IMR-90 (cell line): ENCODE data around the gene CTIF. TPM values are rescaled to one million over a fixed set of nuclear protein-coding genes. Genes with fewer than 3 reads are reported as not detected.

Experiments
- ATAC-seq: fragments of 200-7000 bp; cut with Tn5 transposase; 2 replicates; pipeline ENCODE4 v1.9.1; 2020; ENCODE audit warnings: low read depth, mild to moderate bottlenecking, moderate library complexity
- BruUV-seq: library from RNA; stranded (reverse); fragments of 400-500 nt; replicated peaks from 2 replicates; lab custom pipeline; 2021; lab: Mats Ljungman, UMichigan
- CTCF ChIA-PET: fragments of 300-600 bp; formaldehyde crosslinking; extraction: SDS; loops from one replicate; lab custom pipeline; 2021; ENCODE audit warnings: antibody characterized with exemption; lab: Yijun Ruan, JAX
- POLR2A ChIA-PET: fragments of 300-600 bp; sonication (Branson Sonifier 250); formaldehyde crosslinking; loops from one replicate; lab custom pipeline; 2022; ENCODE audit warnings: antibody characterized with exemption; ENCODE audit not compliant: unreplicated experiment; lab: Charles Lee
- DNase-seq: peaks from one replicate; pipeline ENCODE4 v3.0.0; 2013
- H2AFZ ChIP-seq: replicated peaks from 2 replicates; pipeline ENCODE3; 2013; ENCODE audit warnings: low read length, mild to moderate bottlenecking; ENCODE audit not compliant: poor library complexity
- H2AK5ac ChIP-seq: 2 replicates; pipeline ENCODE4 v1.6.1; 2013; ENCODE audit warnings: low read depth, low read length, inconsistent platforms
- H2AK9ac ChIP-seq: replicated peaks from 2 replicates; pipeline ENCODE3; 2013; ENCODE audit warnings: mild to moderate bottlenecking, low read depth, low read length, moderate library complexity; ENCODE audit not compliant: poor library complexity
- H2BK120ac ChIP-seq: 2 replicates; pipeline ENCODE4 v1.6.1; 2013; ENCODE audit warnings: low read depth, low read length, inconsistent platforms
- H2BK15ac ChIP-seq: 3 replicates; pipeline ENCODE4 v1.6.1; 2013; ENCODE audit warnings: low read depth, low read length, inconsistent platforms
- H2BK20ac ChIP-seq: 2 replicates; pipeline ENCODE4 v1.6.1; 2013; ENCODE audit warnings: low read depth, mild to moderate bottlenecking, inconsistent platforms, low read length, moderate library complexity
- H2BK5ac ChIP-seq: 2 replicates; pipeline ENCODE4 v1.6.1; 2013; ENCODE audit warnings: mild to moderate bottlenecking, low read depth, low read length, inconsistent platforms; ENCODE audit not compliant: poor library complexity, severe bottlenecking
- H3K14ac ChIP-seq: replicated peaks from 2 replicates; pipeline ENCODE4 v1.6.1; 2013; ENCODE audit warnings: low read depth, low read length, inconsistent platforms
- H3K18ac ChIP-seq: 2 replicates; pipeline ENCODE4 v1.6.1; 2013; ENCODE audit warnings: low read depth, low read length, control low read depth
- H3K23ac ChIP-seq: 2 replicates; pipeline ENCODE4 v1.6.1; 2013; ENCODE audit warnings: low read depth, low read length, inconsistent platforms
- H3K27ac ChIP-seq: 2 replicates; pipeline ENCODE4 v1.5.1; 2013; ENCODE audit warnings: mild to moderate bottlenecking, control low read depth, low read length; ENCODE audit not compliant: insufficient read depth
- H3K27me3 ChIP-seq: 2 replicates; pipeline ENCODE4 v1.6.1; 2013; ENCODE audit warnings: low read length; ENCODE audit not compliant: control insufficient read depth, insufficient read depth
- H3K36me3 ChIP-seq: 2 replicates; pipeline ENCODE4 v1.6.1; 2013; ENCODE audit warnings: low read length, mixed read lengths; ENCODE audit not compliant: control insufficient read depth, insufficient read depth
- H3K4ac ChIP-seq: 2 replicates; pipeline ENCODE4 v1.6.1; 2013; ENCODE audit warnings: low read depth, low read length, inconsistent platforms
- H3K4me1 ChIP-seq: 2 replicates; pipeline ENCODE4 v1.6.1; 2013; ENCODE audit warnings: low read length, mixed read lengths; ENCODE audit not compliant: control insufficient read depth, insufficient read depth
- H3K4me2 ChIP-seq: 2 replicates; pipeline ENCODE4 v1.6.1; 2013; ENCODE audit warnings: low read depth, mild to moderate bottlenecking, control low read depth, low read length, moderate library complexity
- H3K4me3 ChIP-seq: 2 replicates; pipeline ENCODE4 v1.5.1; 2013; ENCODE audit warnings: low read depth, mild to moderate bottlenecking, control low read depth, low read length, moderate library complexity; ENCODE audit not compliant: insufficient read depth
- H3K56ac ChIP-seq: 2 replicates; pipeline ENCODE4 v1.6.1; 2013; ENCODE audit warnings: low read length, inconsistent platforms; ENCODE audit not compliant: insufficient read depth; ENCODE audit errors: extremely low read depth
- H3K79me1 ChIP-seq, 2 experiments: 2 replicates each; pipeline ENCODE4 v1.6.1; 2013; ENCODE audit warnings: low read length in 2 of 2, inconsistent platforms in 1 of 2, low read depth in 1 of 2
- H3K9ac ChIP-seq: 2 replicates; pipeline ENCODE4 v1.6.1; 2013; ENCODE audit warnings: low read depth, low read length, control low read depth
- H3K9me1 ChIP-seq: 2 replicates; pipeline ENCODE4 v1.6.1; 2013; ENCODE audit warnings: low read length, inconsistent platforms; ENCODE audit not compliant: insufficient read depth
- H3K9me3 ChIP-seq: 2 replicates; pipeline ENCODE4 v1.6.1; 2013; ENCODE audit warnings: low read length; ENCODE audit not compliant: control insufficient read depth, insufficient read depth
- H4K20me1 ChIP-seq: 2 replicates; pipeline ENCODE4 v1.6.1; 2013; ENCODE audit warnings: low read length, inconsistent platforms; ENCODE audit not compliant: insufficient read depth
- H4K5ac ChIP-seq: 2 replicates; pipeline ENCODE4 v1.6.1; 2013; ENCODE audit warnings: mild to moderate bottlenecking, low read depth, low read length, control low read depth
- H4K8ac ChIP-seq, 2 experiments: 2 replicates each; pipeline ENCODE4 v1.6.1; 2013; ENCODE audit warnings: low read depth in 2 of 2, low read length in 2 of 2, control low read depth in 1 of 2, inconsistent platforms in 1 of 2
- H4K91ac ChIP-seq: 2 replicates; pipeline ENCODE4 v1.6.1; 2013; ENCODE audit warnings: low read depth, low read length, inconsistent platforms; ENCODE audit not compliant: insufficient read depth
- CHD1 ChIP-seq: IDR thresholded peaks from 2 replicates; pipeline ENCODE4 v1.6.1; 2012; ENCODE audit warnings: low read depth, low read length, improper control_type of control experiment
- MAFK ChIP-seq: IDR thresholded peaks from 2 replicates; pipeline ENCODE4 v1.6.1; 2012; ENCODE audit warnings: low read depth, low read length, improper control_type of control experiment
- MAZ ChIP-seq: IDR thresholded peaks from 2 replicates; pipeline ENCODE4 v1.6.1; 2012; ENCODE audit warnings: low read depth, mild to moderate bottlenecking, low read length, improper control_type of control experiment, moderate library complexity, borderline replicate concordance
- NFE2L2 ChIP-seq: fragments of 150-350 bp; IDR thresholded peaks from 2 replicates; pipeline ENCODE4 v1.6.1; 2016; ENCODE audit warnings: low read depth, mild to moderate bottlenecking, low read length
- RAD21 ChIP-seq: IDR thresholded peaks from 2 replicates; pipeline ENCODE4 v1.6.1; 2012; ENCODE audit warnings: low read length, improper control_type of control experiment
- RCOR1 ChIP-seq: IDR thresholded peaks from 2 replicates; pipeline ENCODE4 v1.6.1; 2012; ENCODE audit warnings: mild to moderate bottlenecking, low read length, improper control_type of control experiment; ENCODE audit not compliant: insufficient replicate concordance
- RFX5 ChIP-seq: IDR thresholded peaks from 2 replicates; pipeline ENCODE4 v1.8.0; 2012; ENCODE audit warnings: low read depth, mild to moderate bottlenecking, low read length, moderate library complexity
- SMC3 ChIP-seq: fragments of 150-350 bp; IDR thresholded peaks from 2 replicates; pipeline ENCODE4 v1.6.1; 2016; ENCODE audit warnings: low read depth, mild to moderate bottlenecking, antibody characterized with exemption, low read length, moderate library complexity
- WGBS, 2 experiments: methylation state at CpG; one replicate each; pipeline versions ENCODE4 v1.1.5 to v1.1.7; 2013; ENCODE audit warnings: missing lambda C conversion rate in 2 of 2; ENCODE audit not compliant: insufficient read length in 1 of 2; ENCODE audit errors: extremely low coverage in 2 of 2; 5-methylcytosine and 5-hydroxymethylcytosine counted together
- dilution Hi-C: fragments of 300-500 bp; cut with HindIII; formaldehyde crosslinking; loops from one replicate; pipeline ENCODE4 v1.14.3; 2018; ENCODE audit warnings: low sequenced_read_pairs; ENCODE audit not compliant: unreplicated experiment
- in situ Hi-C: fragments of 300-500 bp; cut with MboI; formaldehyde crosslinking; loops from 3 replicates; pipeline ENCODE4 v1.14.3; 2019; ENCODE audit warnings: low sequenced_read_pairs, inconsistent platforms, mixed read lengths
- intact Hi-C: fragments of 100-400 bp; cut with micrococcal nuclease; formaldehyde crosslinking; loops from 2 replicates; pipeline ENCODE4 v1.10.0; 2022
- polyA plus RNA-seq, 3 experiments: library from polyadenylated mRNA; depleted of rRNA; stranded (reverse); fragments of >200 nt; gene quantifications; 2 replicates each; pipeline ENCODE4 v1.2.3, GENCODE V29; 2012; ENCODE audit warnings: low replicate concordance in 1 of 3
- total RNA-seq: library from RNA; depleted of rRNA; stranded (reverse); fragments of >200 nt; gene quantifications from 2 replicates; pipeline ENCODE4 v1.2.3, GENCODE V29; 2012

Gene CTIF
- total and polyA plus RNA-seq, 2 of the 4 experiments (the other 2 are of a cell fraction): 25.1 to 57.0 TPM

GRCh38 chr18:48566589-48566988 is 27.8 kb downstream of the CTIF start:
- H3K9me1 ChIP-seq: peaks cover 37% of the 10 kb centered on the region
- ChIA-PET POLR2A (no interaction called here), CTCF (no interaction called here)
- ATAC-seq: no peak
- H3K27ac ChIP-seq: no peak overlapping the region
- BruUV-seq: no TSS peak
- H2BK20ac ChIP-seq: no peak overlapping the region
- peaks cover 52 to 94% of the 10 kb centered on the region in 2 experiments for H3K79me1 ChIP-seq
- H3K4me2 ChIP-seq: no peak overlapping the region
- peak overlapping the region; percentile 50; the same call in 1 of the 2 replicates for H3K14ac ChIP-seq
- in situ Hi-C loops (no loop called here), dilution Hi-C loops (no loop called here), intact Hi-C loops (no loop called here)
- no peak overlapping the region for H3K9ac ChIP-seq
- H2AFZ ChIP-seq: no peak overlapping the region
- H4K20me1 ChIP-seq: peaks cover 92% of the 10 kb centered on the region
- no peaks in the 10 kb centered on the region for H3K27me3 ChIP-seq
- no peak overlapping the region for H3K56ac ChIP-seq
- no peak overlapping the region for H4K5ac ChIP-seq
- no CpG with 5 or more reads among the region's 1 CpG for whole genome bisulfite sequencing, 2 experiments
- H4K91ac ChIP-seq: peak overlapping the region; percentile 43; the same call in 1 of the 2 replicates
- H3K18ac ChIP-seq: no peak overlapping the region
- no peaks in the 10 kb centered on the region for H3K36me3 ChIP-seq
- no peak for DNase-seq
- H2BK15ac ChIP-seq: peak overlapping the region; percentile 59; the same call in 1 of the 3 replicates
- H3K4me1 ChIP-seq: peaks cover 13% of the 10 kb centered on the region
- TF ChIP-seq RAD21 (no peak), SMC3 (no peak), RFX5 (no peak), MAFK (peak; percentile 95), RCOR1 (no peak), NFE2L2 (peak; percentile 97), MAZ (no peak), CHD1 (no peak)
- H3K23ac ChIP-seq: 0 out of 2 replicates have a peak overlapping the region, but pooled peaks have one; percentile 55
- no peak overlapping the region for H3K4me3 ChIP-seq
- peak overlapping the region; percentile 60 for H3K4ac ChIP-seq
- H4K8ac ChIP-seq: peak overlapping the region in 1 of 2 experiments; percentile 61; a peak in 1 of 4 replicates
- peak overlapping the region; percentile 33 for H2AK9ac ChIP-seq
- H2AK5ac ChIP-seq: peak overlapping the region; percentile 8; the same call in 1 of the 2 replicates
- peak overlapping the region; percentile 36 for H2BK5ac ChIP-seq
- peak overlapping the region; percentile 37; the same call in 1 of the 2 replicates for H2BK120ac ChIP-seq
- H3K9me3 ChIP-seq: no peaks in the 10 kb centered on the region
